DMS153 treated with DMSO at 0.1 percent for 48 hours (cell line): Measurements from ENCODE around the gene COX8C.
"Not testable (repeated sequence)": the region's sequence is repeated elsewhere in the genome, so short reads cannot be mapped to it uniquely, and the experiment has no call there.

Source experiments
- DNase-seq: peaks from one replicate; lab custom pipeline; 2025; ENCODE audit not compliant: unreplicated experiment; lab: John Stamatoyannopoulos, UW

Gene COX8C

DNA sequence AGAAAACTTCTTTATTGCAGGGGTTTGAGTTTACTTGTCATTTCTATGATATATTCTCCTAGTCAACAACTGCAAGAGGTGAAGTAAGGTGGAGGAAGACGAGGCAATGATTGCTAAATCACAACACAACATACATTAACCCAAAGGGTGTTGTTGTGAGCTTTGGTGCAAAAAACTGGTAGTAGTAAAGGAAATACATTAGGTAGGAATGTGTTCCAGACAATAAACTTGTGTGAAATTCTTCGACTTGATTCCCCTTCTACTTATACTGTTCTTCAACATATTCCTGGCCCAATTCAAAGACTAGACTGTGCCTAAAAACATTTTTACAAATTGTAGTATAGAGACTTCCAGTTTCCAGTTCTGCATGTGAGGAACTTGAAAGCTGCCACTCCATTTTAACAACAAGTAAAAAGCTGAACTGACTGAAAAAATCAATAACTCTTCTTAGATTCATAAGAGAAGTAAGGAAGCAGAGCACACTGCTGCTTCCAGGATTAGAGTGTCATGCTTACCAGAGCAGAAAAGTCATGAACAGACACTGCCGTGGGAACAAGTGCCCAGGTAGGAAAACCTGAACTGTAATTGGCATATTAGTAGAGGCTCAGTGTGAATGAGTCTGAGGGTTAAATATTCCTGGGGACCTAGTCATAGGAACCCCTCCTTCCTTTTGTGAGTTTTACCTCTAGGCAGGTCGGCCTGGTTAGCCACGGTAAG lies 22.2 kb downstream of the COX8C start:
- DNase-seq: no peak

DNA sequence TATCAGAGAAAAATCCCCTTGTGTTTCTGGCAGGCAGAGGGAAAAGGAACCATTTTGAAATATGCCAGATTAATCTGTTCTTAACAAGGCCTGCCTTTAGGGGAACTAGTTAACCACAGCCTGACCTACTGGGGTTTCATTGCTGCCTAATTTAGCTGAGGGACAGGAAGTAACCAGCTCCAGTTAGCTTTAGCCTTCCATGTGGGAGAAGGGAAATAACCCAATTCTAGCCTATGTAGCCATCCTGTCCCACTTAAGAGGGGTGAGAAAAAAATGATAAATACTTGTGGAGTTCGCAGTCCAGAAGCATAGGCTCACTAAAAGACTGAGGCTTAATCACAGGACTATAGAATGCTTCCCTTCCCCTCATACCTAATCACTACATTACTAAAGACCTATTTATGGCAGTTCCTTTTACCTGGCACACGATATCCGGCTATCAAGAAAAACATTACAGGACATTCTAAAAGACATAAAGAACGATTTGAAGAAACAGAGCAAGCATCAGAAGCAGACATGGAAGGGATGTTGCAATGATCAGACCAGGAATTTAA lies 22.8 kb downstream of the COX8C start:
- no peak for DNase-seq

DNA sequence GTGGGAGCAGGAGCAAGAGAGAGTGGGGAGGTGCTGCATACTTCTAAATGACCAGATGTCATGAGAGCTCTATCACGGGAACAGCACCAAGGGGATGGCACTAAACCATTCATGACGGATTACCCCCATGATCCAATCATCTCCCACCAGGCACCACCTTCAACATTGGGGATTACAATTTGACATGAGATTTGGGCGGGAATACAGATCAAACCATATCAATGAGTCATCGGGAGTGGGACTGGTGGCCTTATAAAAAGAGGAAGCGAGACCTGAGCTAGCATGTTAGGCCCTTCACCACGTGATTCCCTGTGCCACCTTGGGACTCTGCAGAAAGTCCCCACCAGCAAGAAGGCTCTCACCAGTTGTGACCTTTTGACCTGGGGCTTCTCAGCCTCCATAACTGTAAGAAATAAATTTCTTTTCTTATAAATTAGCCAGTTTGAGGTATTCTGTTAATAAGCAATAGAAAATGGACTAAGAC lies 28.7 kb downstream of the COX8C start:
- no peak for DNase-seq

DNA sequence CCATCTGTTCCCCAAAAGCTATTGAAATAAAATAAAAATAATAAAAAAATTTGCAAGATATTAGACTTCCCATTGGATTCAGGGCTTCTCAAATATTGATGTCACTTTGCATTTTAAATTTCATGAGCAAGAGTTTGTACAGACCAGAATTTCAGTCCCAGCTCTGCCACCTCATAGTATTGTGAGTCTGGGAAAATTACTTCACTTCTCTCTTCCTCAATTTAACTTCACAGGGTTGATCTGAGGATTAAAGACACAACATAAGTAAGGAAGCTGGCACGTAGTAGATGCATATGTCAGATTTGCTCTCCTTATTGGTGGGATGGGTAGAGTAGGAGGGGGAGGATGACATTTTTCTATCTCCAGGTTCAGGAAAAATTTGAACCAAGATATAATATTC lies 32.8 kb downstream of the COX8C start:
- no peak for DNase-seq

DNA sequence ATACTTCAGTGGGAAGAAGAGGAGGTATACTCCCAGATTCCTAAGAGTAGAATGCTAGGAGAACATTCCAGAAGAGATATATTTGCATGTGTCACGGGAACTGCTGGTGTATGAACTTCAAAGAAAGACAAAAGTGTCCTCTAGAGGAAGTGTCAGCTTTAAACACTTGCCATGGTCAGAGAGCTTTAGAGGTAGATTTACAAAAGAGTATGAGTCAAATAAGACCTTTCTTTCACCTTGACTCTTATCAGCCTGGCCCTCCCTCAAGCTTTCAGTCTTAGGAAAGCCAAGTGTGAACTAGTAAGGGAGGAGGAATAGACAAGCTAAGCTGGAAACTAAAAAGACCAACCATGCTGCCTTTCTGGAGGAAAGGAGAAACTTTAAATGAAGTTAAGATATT lies 34.7 kb downstream of the COX8C start:
- no peak for DNase-seq

DNA sequence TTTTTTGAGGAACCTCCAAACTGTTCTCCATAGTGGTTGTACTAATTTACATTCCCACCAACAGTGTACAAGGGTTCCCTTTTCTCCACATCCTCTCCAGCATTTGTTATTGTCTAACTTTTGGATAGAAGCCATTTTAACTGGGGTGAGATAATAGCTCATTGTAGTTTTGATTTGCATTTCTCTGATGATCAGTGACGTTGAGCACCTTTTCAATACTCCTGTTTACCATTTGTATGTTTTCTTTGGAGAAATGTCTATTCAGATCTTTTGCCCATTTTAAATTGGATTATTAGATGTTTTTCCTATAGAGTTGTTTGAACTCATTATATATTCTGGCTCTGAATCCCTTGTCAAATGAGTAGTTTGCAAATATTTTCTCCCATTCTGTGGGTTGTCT lies 37.3 kb downstream of the COX8C start:
- not testable (repeated sequence) for DNase-seq

DNA sequence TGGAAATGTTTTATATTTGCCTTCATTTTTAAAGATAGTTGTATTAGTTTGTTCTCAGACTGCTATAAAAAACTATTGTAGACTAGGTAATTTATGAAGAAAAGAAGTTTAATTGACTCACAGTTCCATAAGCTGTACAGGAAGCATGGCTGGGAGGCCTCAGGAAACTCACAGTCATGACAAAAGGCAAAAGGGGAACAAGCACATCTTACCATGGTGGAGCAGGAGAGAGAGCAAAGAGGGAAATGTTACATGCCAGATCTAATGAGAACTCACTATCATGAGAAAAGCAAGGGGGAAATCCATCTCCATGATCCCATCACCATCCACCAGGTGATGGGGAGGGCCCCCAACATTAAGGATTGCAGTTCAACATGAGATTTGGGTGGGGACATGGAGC lies 48.2 kb downstream of the COX8C start:
- no peak for DNase-seq

DNA sequence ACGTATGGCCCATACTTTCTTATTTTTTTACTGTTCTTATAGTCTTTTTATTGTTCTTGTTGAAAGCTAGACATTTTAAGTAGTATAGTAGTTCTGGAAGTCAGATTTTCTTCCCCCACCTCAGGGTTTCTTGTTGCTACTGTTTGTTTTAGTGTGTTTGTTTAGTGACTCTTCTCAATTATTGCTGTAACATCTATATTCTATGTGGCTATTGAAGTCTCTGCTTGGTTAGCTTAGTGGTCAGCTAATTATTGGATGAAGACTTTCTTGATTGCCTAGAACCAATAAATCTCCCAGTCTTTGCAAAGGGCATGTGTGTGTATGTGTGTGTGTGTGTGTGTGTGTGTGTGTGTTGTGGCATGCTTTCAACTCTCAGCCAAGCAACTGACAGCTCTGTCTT lies 49.5 kb downstream of the COX8C start:
- no peak for DNase-seq
